ENCODE measurements around the gene AMZ1. TPM values are rescaled to one million over a fixed set of nuclear protein-coding genes. Genes with fewer than 3 reads are reported as not detected.
A peak's percentile ranks its signal among the peaks of the same experiment; 100 is the strongest.

The AMZ1 gene
- total RNA-seq, 1 donor from 2014 or later, result not detected

DNA sequence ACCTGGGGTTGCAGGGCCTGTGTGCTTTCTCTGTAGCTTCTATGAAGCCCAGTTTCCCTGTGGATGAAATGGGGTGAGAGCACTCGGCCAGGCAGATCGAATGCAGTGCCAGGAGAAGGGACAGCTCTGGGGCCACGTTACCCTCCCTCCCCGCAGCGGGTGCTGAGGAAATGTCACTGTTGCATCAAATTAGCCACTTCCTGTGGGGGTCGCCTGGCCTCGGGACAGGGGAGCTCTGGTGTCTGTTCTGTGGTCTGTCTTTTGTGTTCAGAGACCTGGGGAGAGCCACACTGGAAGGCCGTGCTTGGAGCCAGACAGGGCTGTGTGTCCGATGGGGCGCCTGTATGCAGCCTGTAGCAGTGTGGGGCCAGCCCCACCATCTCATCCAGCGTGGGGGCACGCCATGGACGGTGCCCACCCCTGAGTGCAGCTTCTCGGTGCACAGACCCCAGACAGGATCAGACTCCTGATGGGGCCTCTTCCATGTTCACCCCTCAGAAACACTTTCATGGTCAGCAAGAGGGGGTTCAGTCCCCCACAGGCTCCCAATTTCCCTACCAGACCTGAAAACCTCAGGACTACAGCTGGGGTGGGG, 42.6 kb upstream of the AMZ1 start:
- peak overlapping the region; percentile 54 for H3K4me3 Mint-ChIP-seq
- no peaks in the 10 kb centered on the region for H3K36me3 Mint-ChIP-seq (ENCODE audit: low read depth)
- no peak for DNase-seq (ENCODE audit: low read depth, low spot score)

DNA sequence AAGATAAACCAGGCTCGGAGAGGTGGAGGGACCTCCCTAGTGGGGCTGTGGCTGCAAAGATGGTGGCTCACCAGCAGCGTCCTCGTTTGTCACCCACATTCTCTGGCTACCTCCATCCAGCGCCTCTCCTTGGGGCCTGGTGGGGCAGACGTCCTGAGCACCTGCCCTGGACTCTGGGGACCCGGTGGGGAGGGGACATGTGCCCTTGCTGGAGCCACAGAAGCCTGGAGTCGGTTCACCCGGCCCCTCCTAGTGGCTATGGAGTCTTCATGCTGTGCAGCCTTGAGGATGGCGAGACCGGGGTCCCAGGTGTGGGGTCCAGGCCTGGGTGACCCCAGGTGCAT, 41.7 kb upstream of the AMZ1 start:
- DNase-seq (ENCODE audit: low read depth, low spot score), result no peak
- peak overlapping the region; percentile 35 for H3K27ac Mint-ChIP-seq (ENCODE audit: unreplicated experiment)

More for the DNA sequence above, 42.6 kb upstream of the AMZ1 start:
- no peaks in the 10 kb centered on the region for H3K9me3 Mint-ChIP-seq
- TF ChIP-seq, protein P1, sequence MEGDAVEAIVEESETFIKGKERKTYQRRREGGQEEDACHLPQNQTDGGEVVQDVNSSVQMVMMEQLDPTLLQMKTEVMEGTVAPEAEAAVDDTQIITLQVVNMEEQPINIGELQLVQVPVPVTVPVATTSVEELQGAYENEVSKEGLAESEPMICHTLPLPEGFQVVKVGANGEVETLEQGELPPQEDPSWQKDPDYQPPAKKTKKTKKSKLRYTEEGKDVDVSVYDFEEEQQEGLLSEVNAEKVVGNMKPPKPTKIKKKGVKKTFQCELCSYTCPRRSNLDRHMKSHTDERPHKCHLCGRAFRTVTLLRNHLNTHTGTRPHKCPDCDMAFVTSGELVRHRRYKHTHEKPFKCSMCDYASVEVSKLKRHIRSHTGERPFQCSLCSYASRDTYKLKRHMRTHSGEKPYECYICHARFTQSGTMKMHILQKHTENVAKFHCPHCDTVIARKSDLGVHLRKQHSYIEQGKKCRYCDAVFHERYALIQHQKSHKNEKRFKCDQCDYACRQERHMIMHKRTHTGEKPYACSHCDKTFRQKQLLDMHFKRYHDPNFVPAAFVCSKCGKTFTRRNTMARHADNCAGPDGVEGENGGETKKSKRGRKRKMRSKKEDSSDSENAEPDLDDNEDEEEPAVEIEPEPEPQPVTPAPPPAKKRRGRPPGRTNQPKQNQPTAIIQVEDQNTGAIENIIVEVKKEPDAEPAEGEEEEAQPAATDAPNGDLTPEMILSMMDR (conservative IDR thresholded peaks at IDR 0.05), result no peak
- peaks cover 29% of the 10 kb centered on the region for H3K4me1 Mint-ChIP-seq
- no peaks in the 10 kb centered on the region for H3K27me3 Mint-ChIP-seq (ENCODE audit: low read depth)
- H3K27ac Mint-ChIP-seq (ENCODE audit: unreplicated experiment), result peak overlapping the region; percentile 90

DNA sequence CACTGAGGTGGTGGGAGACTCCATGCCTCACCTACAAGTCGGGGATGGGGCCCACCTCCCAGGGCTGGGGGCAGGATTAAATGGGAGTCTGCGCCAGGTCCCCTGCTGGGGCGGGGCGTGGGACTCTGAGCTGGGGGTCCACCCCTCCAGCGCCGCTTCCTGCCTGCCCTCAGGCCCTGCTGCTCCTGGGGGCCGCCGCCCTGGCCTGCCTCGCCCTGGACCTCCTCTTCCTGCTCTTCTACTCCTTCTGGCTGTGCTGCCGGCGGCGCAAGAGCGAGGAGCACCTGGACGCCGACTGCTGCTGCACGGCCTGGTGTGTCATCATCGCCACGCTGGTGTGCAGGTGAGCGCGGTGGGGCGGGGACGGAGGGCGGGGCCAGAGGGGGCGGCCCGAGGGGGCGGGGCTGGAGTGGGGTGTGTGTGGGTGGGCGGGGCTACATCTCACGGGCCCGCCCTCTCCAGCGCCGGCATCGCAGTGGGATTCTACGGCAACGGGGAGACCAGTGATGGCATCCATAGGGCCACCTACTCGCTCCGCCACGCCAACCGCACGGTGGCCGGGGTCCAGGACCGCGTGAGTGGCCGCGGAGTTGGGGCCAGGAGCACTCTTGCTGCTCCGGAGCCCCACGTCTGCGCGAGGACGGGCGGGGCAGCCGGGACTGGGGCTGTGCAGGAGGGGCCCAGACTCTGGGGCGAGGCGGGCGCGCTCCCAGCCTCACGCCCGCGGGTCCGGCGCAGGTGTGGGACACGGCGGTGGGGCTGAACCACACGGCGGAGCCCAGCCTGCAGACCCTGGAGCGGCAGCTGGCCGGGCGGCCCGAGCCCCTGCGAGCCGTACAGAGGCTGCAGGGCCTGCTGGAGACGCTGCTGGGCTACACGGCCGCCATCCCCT, 41.1 kb upstream of the AMZ1 start:
- DNase-seq (ENCODE audit: low read depth, low spot score), result no peak
- TF ChIP-seq, protein P1 (conservative IDR thresholded peaks at IDR 0.05), result no peak
- Mint-ChIP-seq H3K4me1 (peaks cover 30% of the 10 kb centered on the region), H3K36me3 (ENCODE audit: low read depth) (no peaks in the 10 kb centered on the region), H3K27ac (ENCODE audit: unreplicated experiment) (no peak overlapping the region), H3K4me3 (no peak overlapping the region), H3K9me3 (no peaks in the 10 kb centered on the region), H3K27me3 (ENCODE audit: low read depth) (no peaks in the 10 kb centered on the region)

More for the DNA sequence above, 41.7 kb upstream of the AMZ1 start:
- Mint-ChIP-seq H3K4me3 (no peak overlapping the region), H3K27me3 (ENCODE audit: low read depth) (no peaks in the 10 kb centered on the region), H3K4me1 (peaks cover 29% of the 10 kb centered on the region), H3K9me3 (no peaks in the 10 kb centered on the region), H3K36me3 (ENCODE audit: low read depth) (no peaks in the 10 kb centered on the region)
- TF ChIP-seq, protein P1 (conservative IDR thresholded peaks at IDR 0.05), result no peak

DNA sequence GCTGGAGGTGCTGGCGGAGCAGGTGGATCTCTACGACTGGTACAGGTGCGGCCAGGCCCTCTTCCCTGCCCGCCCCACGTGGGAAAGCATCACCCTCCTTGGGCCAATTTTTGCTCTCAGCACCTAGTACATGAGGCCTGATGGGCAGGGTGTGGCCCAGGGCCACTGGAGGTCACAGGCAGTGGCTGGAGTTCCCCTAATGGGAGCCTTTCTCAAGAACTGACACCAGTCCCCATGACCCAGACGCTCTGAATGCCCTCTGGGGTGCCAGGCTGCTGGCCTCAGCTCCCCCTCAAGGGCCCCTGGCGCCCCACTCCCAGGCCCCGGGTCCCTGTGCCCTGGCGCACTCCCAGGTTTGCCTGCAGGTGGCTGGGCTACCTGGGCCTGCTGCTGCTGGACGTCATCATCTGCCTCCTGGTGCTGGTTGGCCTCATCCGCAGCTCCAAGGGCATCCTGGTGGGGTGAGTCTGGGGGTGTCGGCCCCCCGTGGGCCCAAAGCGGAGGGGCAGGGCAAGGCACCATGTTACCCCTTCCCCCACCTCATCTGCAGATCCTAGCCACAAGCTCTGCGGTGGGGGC, 40.3 kb upstream of the AMZ1 start:
- H3K9me3 Mint-ChIP-seq, result no peaks in the 10 kb centered on the region
- TF ChIP-seq, protein P1 (conservative IDR thresholded peaks at IDR 0.05), result no peak
- no peak overlapping the region for H3K27ac Mint-ChIP-seq (ENCODE audit: unreplicated experiment)
- no peak for DNase-seq (ENCODE audit: low read depth, low spot score)
- no peaks in the 10 kb centered on the region for H3K27me3 Mint-ChIP-seq (ENCODE audit: low read depth)
- no peak overlapping the region for H3K4me3 Mint-ChIP-seq
- no peaks in the 10 kb centered on the region for H3K36me3 Mint-ChIP-seq (ENCODE audit: low read depth)
- peaks cover 35% of the 10 kb centered on the region for H3K4me1 Mint-ChIP-seq

DNA sequence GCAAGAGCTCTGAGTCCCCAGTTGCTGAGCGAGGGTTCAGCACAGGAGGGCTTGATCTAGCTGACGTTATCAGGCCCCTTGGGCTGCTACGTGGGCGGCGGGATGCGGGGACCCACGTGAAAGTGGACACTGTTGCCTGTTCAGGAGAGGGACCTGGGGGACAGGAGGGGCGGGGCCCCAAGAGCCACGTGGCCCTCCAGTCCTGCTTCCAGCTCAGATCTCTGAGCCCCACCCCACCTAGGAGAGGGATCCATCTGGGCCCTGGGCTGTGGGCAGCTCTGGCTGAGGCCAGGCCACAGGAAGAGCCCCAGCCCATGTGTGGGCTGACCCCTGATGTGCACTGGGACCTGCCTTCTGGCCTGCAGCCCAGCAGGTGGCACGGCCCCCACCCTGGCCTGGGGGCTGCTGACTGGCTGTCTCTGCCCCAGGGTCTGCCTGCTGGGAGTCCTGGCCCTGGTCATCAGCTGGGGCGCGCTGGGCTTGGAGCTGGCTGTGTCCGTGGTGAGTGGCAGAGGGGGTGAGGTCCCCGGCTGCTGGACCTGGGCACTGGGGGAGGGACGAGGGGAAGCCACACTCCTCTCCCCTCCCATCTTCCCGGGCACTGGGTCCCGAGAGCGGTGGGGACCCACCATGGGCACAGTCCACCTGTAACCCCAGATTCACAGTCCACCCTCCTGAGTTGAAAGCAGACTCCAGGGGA, 38.7 kb upstream of the AMZ1 start:
- DNase-seq (ENCODE audit: low read depth, low spot score), result no peak
- TF ChIP-seq, protein P1 (conservative IDR thresholded peaks at IDR 0.05), result no peak
- Mint-ChIP-seq H3K4me1 (peaks cover 30% of the 10 kb centered on the region), H3K9me3 (no peaks in the 10 kb centered on the region), H3K27me3 (ENCODE audit: low read depth) (no peaks in the 10 kb centered on the region), H3K4me3 (no peak overlapping the region), H3K36me3 (ENCODE audit: low read depth) (no peaks in the 10 kb centered on the region), H3K27ac (ENCODE audit: unreplicated experiment) (no peak overlapping the region)

Measured in neural crest cell (in vitro differentiated cells).